Esophagus squamous epithelium (tissue), 4 donors: ENCODE data around the gene LRP1B.

ENCODE experiments used
- CTCF ChIP-seq, 6 experiments: fragments of 450-650 bp in 4 of 6; fragments of 200-600 bp in 2 of 6; sonication (generic) in 2 of 6; IDR thresholded peaks; one replicate each; pipeline ENCODE4 v1.5.1; 2016 to 2019; ENCODE audit warnings: antibody characterized with exemption in 6 of 6, mild to moderate bottlenecking in 4 of 6, moderate library complexity in 4 of 6
- POLR2A ChIP-seq, 4 donors: fragments of 450-650 bp; IDR thresholded peaks; one replicate each; pipeline ENCODE4 v1.6.1; 2017; ENCODE audit warnings: antibody characterized with exemption in 4 of 4, mild to moderate bottlenecking in 4 of 4, moderate library complexity in 3 of 4

- TF ChIP-seq CTCF (IDR thresholded peaks at IDR 0.05): no peak
- no peak for TF ChIP-seq POLR2A (IDR thresholded peaks at IDR 0.05)
Measured at GRCh38 chr2:141522702-141523101, 608.1 kb downstream of the LRP1B start.
